ENCODE data around the gene NMT1. TPM values are rescaled to one million over a fixed set of nuclear protein-coding genes. Genes with fewer than 3 reads are reported as not detected.

NMT1 gene
- total and polyA plus RNA-seq, 11 donors = 36.8 to 114 (median 68.7) TPM

GRCh38 chr17:45043813-45044540, 17.1 kb upstream of the NMT1 start:
- peak in 2 of 4 donors; percentile 5 to 12 for ATAC-seq
- WGBS, 4 donors = 83 to 88% (median 85%) methylated on average over 17 to 18 of the region's 18 CpGs
- Histone ChIP-seq H3K27ac (peak overlapping the region in 1 of 12 donors; percentile 34), H3K36me3 (no peaks in the 10 kb centered on the region), H3K4me1 (peaks cover 0 to 51% (median 17%) of the 10 kb centered on the region in 12 donors), H3K27me3 (no peaks in the 10 kb centered on the region), H3K9me3 (no peaks in the 10 kb centered on the region), H3K4me3 (no peak overlapping the region)
- TF ChIP-seq POLR2A (IDR thresholded peaks at IDR 0.05) = no peak
- TF ChIP-seq, protein P1, sequence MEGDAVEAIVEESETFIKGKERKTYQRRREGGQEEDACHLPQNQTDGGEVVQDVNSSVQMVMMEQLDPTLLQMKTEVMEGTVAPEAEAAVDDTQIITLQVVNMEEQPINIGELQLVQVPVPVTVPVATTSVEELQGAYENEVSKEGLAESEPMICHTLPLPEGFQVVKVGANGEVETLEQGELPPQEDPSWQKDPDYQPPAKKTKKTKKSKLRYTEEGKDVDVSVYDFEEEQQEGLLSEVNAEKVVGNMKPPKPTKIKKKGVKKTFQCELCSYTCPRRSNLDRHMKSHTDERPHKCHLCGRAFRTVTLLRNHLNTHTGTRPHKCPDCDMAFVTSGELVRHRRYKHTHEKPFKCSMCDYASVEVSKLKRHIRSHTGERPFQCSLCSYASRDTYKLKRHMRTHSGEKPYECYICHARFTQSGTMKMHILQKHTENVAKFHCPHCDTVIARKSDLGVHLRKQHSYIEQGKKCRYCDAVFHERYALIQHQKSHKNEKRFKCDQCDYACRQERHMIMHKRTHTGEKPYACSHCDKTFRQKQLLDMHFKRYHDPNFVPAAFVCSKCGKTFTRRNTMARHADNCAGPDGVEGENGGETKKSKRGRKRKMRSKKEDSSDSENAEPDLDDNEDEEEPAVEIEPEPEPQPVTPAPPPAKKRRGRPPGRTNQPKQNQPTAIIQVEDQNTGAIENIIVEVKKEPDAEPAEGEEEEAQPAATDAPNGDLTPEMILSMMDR (IDR thresholded peaks at IDR 0.05) = no peak
- DNase-seq = no peak
- intact Hi-C loops (cut with DNase I) = no loop called here

- Histone ChIP-seq H3K4me3 (no peak overlapping the region), H3K4me1 (peaks cover 0 to 50% (median 22%) of the 10 kb centered on the region in 12 donors), H3K27me3 (no peaks in the 10 kb centered on the region), H3K9me3 (no peaks in the 10 kb centered on the region), H3K27ac (no peak overlapping the region), H3K36me3 (no peaks in the 10 kb centered on the region)
- no peak for TF ChIP-seq POLR2A (IDR thresholded peaks at IDR 0.05)
- TF ChIP-seq, protein P1 (IDR thresholded peaks at IDR 0.05) = no peak
- DNase-seq (no peak), ATAC-seq (no peak)
- intact Hi-C loops (cut with DNase I) = no loop called here
- WGBS, 4 donors = 84 to 96% (median 93%) methylated on average over 9 of the region's 9 CpGs
Observed at GRCh38 chr17:45046537-45047125, 14.5 kb upstream of the NMT1 start.

GRCh38 chr17:45048795-45049563, 12.1 kb upstream of the NMT1 start:
- peak overlapping the region in 1 of 12 donors; percentile 46 for H3K27ac ChIP-seq
- DNase-seq (no peak), ATAC-seq (no peak)
- H3K4me3 ChIP-seq = no peak overlapping the region
- 89 to 95% (median 92%) methylated on average over 8 of the region's 8 CpGs for WGBS, 4 donors
- no peaks in the 10 kb centered on the region for H3K27me3 ChIP-seq
- intact Hi-C loops (cut with DNase I) = no loop called here
- no peaks in the 10 kb centered on the region for H3K36me3 ChIP-seq
- peaks cover 0 to 37% (median 19%) of the 10 kb centered on the region in 12 donors for H3K4me1 ChIP-seq
- H3K9me3 ChIP-seq = no peaks in the 10 kb centered on the region
- no peak for TF ChIP-seq POLR2A (IDR thresholded peaks at IDR 0.05)
- TF ChIP-seq, protein P1 (IDR thresholded peaks at IDR 0.05) = no peak
